ENCODE results near the gene SOAT2.

Gene SOAT2

DNA sequence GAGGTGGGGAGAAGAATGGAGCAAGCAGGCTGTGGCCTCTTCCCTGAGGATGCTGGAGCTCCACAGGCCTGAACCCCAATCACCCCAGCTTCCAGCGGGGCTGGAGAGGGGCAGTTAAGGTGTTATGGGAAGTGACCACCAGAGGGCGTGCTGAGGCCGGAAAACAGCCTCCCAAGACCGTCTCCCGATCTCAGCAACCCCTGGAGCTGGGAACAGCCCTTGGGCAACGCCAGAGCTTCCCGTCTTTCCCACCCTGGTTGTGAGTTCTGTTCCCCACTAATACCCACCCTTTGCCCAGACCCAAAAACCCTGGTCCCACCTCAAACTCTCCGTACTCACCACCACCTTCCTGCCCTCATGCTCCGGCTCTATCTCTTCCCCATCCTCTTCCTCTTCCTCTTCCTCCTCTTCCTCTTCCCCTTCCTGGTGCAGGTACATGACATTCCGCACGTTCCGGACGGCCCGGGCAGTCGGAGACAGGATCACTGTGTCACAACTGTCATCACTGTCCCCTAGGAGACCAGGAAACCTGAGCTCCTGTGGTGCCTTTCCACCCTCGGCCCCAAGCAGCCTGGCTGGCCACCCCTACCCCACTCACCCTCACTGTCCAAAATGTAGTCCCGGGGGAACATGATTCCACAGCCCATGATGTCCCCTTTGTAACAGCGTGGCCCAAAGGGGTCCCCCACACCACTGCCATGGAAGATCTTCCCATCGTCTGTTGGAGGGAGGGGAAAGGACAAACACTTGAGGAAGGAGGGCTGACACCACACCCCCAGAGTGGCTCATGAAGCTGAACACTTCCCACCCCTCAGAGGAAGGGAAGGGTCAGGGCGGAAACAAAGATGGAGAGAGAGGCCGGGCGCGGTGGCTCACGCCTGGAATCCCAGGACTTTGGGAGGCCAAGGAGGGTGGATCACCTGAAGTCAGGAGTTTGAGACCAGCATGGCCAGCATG lies 37.0 kb upstream of the SOAT2 start:
- DNase-seq: peak; percentile 46

DNA sequence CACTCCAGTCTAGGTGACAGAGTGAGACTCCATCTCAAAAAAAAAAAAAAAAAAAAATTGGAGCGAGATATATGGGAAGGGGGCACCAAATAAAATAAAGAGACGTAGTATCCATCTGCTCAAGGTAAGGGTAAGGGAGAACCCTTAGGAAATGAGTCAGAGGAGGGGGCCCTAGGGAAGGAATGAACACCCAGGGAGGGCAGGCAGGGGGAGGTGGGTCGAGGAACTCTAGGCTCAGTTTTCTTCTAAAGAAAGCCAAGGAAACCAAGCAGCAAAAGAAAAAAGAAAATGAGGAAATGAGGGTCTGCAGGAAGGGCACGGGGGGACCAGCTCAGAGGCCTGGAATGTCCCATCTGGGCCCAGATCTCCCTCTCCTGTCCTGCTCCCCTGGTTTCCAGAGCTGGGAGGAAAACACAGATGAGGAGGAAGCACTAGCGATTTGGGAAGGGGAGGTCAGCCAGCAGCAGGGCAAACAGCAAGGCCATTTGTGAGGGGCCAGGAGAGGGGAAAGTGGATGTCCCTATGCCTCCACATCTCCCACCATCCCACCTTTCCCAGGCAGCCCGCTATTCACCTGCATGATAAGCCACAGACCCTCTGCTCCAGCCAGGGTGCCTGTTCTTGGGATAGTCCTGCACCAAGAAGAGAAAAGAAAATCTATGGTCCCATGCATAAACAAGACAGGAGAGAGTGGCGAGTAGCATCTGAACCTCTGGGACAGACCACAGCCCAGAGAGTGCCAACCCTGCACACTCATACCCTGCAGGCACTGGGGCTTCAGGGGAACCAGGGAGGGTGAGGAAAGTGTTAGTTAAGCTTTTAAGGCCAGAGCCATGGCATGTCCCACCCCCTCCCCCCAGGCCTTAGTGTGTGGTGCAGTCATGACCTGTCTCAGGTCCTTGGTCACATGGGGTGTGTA lies 36.0 kb upstream of the SOAT2 start:
- no peak for DNase-seq

DNA sequence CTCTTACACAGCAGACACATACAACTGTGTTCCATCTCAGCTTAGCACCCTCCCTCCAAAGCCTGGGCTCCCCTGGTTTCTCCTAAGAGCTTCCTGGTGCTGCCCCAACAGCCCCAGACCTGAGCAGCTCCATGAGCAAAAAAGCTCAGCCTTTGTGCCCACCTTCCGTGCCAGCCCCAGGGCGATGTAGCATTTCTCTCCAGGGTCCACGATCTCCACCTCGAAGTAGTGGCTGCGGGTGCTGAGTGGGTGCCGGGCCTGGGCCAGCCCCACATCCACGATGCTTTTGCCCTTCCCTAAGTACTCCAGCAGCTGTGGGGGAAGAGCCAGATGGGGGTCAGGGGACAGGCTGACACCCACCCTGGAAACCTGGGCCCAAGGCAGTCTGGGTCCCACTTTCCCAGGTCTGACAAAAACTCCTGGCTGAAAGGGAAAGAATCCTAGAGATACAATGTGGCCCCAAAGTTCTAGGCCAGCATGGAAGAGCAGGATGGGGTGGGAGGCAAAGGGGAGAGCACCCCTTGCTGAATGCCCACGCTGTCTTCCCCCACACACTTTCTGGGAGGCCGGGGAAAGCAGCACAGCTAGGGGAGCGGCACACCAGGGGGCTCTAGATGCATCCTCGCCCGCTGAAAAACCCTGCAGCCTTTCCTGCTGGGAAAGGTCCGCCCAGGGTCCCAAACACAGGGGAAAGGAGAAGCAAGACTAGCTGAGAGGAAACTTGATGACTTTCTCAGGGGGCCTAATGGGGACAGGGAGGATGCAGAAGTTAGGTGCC lies 35.1 kb upstream of the SOAT2 start:
- no peak for DNase-seq

DNA sequence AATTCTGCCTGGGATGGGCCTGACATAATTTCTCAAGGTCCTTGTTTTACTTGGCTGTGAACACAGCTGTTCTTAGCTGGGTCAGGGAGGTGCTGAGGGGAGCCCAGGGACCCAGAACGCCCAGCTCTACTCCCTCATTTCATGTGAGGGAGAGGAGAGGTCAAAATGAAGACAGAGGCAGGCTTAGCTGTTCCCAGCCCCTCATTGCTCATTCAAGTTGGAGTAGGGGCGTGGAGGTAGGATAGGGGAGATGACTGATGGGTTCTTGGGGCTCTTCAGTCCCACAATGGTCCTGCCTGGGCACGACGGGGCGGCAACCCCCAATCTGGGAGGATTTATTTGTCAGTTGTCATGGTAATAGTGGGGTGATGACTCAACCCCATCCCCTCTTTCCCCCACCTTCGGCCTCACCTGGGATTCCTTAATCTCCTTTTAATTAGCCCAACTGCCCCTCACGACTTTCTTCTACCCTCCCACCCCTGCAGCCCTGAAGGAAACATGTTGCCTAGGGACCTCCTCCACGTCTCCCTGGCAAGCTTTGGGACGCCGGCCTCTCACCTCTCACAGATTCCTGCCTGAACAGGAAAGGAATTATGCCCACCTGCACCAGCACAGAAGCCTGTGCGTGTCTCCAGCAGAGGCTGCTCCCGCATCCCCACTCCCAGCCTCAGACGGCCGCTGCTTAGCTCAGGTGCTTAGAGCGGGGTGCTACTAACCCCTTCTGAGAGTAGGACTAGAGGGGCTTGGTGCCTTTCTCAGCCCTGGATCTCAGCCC lies 34.3 kb upstream of the SOAT2 start:
- DNase-seq: no peak

DNA sequence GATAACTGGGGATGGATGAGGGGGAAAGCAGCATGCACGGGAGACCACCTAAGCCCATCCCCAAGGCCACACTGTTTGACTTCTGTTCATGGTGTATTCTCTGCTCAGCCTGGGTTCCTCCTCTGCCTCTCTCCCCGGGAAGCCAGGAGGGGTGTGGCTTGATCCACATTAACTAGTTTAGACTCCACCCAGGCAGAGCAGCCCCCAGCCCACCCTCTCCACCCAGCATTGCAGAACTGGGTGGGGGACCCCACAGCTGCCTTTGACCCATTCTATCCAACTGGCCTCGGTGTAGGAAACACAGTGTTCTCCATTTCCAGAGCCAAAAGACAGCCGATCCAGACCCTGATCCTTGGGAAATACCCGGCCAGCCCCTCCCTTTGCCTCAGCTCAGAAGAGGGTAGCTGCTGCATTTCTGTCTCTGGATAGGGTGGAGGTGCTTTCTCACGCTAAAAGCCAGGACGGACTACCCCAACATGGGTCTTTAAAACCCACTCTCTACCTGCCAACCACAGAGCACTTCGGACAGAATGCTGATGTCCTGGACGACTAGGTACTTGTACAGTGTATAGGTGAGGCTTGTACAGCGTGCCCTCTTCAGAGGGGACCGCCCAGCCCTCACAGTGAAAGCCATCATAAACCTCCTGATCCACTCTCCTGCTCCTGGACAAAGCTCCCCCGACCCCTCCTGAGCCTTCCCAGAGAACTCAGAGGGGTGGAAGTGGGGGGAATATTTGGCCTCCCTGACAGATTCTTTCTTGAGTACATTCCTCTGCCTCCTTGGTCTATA lies 33.5 kb upstream of the SOAT2 start:
- no peak for DNase-seq

DNA sequence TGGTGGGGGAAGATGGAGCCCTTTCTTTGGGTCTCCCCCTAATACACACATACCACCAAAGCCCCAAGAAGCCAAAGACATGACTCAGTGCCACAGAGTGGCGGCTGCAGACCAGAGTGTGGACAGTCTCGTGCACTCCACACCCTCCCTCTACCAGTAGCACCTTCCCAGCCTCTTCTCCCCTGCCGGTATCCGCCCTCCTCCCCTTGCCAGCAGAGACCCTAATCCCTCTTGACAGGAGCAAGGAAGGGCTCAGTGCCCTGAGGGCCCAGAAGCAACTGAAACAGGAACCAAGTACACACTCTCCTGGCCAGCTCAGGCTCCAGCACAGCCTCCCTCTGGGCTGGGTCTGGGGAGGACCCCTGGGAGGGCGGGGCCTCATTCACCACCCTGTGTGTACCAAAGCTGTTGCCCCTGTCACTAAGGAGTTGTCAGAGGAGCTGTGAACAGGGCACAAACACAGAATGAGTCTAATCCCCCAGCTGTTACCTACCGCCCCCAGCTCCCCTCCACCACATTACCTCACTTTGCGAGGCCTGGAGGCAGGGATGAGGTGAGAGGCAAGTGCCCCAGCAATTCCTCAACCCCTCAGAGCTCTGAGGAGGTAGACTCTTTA lies 32.3 kb upstream of the SOAT2 start:
- no peak for DNase-seq

DNA sequence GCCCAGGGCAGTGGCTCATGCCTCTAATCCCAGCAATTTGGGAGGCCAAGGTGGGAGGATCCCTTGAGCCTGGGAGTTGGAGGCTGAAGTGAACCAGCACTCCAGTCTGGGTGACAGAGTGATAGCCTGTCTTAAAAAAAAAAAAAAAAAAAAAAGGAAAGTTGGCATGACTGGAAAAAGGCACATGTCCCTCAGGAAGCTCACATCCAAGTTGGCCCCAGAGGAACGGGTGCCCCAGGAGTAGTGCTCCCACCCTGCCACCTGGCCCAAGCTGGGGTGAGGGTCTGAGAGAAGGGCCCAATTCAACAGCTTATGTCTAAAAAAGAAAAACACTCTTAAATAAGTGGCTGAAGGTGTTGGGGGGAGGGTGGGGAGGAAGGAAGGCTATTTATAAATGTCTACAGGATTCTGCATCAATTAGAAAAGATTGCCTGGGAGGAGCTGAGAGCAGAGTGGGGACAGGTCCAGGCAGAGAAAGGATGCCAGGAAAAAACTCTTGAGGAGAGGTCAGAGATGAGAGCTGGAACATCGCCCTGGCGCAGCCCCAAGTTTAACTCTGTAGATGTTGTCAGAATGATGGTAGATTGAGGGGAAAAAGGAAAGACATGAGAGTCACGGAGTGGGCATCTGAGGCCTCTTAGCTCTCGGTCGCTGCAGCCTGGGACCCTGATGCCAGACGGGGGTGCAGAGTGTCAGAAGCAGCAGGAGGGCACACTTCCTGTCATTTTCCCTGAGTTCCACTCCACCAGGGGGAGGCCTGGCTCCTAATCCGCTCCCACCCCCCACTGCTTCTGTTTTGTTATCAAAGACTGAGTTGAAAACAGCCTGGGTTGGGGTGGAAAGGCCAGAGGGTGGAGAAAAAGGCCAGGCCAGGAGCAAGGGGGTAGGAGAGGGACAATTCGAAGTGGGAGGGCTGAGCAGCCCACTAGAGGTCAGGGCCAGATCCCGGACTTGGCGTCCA lies 31.4 kb upstream of the SOAT2 start:
- no peak for DNase-seq

DNA sequence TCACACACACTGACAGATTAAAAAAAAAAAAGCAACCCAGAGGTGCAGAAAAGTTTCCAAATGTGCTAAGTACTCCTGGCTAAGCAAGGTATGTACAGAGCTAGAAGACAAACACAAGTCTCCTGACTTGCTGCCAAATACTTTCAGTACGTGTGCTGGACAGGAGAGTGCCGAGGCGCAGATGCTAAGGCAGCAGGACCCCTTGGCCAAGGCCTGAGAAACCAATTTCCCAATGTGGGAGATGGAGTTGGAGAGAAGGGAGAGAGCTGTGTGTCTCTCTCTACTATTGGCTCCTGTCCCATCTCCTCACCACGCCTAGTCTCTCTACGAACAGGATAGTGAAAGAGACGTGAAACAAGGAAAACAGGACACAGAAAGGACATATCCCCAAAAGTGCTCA lies 29.4 kb upstream of the SOAT2 start:
- DNase-seq: no peak

DNA sequence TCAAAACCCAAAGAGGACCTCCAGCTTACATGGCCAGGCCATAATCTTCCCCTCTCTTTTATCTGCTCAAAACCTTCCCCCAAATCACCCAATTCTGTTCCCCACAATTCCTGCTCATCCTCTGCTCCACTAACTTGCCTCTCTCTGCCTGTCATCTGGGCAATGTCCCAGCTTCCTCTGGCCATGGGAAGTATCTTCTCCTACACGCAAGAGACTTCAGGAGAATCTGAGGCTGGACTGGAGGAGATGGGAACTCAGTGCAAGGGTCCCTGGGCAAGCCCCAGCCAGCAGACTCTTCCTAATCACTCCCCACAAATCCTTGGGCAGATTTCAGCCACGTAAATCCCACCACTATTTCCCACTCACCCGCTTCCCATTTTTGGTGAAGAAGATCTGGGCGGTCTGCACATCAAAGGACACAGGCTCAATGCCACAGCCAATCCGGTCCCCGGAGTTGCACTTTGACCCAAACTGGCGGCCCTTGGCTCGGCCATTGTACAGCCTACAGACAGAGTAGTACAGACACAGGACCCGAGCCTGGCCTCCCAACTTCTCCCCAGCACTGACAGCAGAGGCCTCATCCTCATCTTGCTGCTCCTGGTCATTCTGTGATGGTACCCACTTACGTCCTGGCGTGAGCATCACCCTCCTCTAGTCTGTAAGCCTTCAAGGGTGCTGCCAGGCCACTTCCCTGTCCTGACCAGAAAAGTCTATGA lies 28.8 kb upstream of the SOAT2 start:
- DNase-seq: no peak

DNA sequence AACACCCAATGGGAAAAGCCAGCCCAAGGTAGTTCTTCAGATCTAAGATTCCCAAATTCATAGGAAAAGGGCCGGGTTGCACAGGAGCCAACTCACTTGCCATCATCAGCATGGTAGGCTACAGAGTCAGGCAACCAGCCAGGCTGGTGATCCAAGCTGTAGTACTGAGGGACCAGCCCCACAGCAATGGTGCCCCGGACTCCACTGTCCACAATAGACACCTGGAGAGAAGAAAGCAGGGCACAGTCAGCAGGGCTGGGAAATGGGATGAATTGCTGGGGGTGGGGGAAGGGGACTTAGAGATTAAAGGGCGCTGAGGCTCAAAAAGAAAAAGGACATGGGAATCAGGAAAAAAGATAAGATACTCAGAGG lies 28.3 kb upstream of the SOAT2 start:
- DNase-seq: no peak

DNA sequence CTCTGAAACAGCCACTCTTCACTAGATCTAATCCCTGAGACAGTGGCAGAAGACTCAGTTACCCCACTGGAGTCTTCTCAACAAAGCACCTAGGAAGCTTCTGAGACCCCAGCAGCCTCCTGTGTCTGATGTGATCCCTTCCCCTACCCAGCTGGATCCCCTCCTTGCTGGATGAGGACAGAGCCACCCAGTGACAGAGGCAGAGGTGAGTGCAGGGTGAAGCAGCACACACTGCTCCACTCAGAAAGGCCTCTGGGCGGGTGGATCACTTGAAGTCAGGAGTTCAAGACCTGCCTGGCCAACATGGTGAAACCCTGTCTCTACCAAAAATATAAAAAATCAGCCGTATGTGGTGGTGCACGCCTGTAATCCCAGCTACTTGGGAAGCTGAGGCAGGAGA lies 26.8 kb upstream of the SOAT2 start:
- DNase-seq: no peak

DNA sequence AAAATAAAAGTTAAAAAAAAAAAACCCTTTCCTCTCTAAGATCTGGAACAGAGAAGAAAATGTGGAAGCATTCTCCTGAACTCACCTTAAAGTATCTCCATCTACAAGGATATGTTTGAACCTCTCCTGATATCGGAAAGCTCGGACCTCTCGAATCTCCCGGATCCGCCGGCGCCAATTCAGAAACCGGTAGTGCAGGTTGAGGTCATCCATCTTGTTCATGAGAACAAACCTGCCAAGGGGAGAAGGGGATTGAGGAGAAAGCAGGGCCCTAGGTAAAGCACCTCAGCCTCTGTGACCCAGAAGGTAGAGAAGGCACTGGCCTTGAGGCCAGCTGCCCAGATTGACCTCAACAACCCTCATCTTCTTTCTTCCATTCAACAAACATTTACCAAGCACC lies 26.3 kb upstream of the SOAT2 start:
- no peak for DNase-seq

DNA sequence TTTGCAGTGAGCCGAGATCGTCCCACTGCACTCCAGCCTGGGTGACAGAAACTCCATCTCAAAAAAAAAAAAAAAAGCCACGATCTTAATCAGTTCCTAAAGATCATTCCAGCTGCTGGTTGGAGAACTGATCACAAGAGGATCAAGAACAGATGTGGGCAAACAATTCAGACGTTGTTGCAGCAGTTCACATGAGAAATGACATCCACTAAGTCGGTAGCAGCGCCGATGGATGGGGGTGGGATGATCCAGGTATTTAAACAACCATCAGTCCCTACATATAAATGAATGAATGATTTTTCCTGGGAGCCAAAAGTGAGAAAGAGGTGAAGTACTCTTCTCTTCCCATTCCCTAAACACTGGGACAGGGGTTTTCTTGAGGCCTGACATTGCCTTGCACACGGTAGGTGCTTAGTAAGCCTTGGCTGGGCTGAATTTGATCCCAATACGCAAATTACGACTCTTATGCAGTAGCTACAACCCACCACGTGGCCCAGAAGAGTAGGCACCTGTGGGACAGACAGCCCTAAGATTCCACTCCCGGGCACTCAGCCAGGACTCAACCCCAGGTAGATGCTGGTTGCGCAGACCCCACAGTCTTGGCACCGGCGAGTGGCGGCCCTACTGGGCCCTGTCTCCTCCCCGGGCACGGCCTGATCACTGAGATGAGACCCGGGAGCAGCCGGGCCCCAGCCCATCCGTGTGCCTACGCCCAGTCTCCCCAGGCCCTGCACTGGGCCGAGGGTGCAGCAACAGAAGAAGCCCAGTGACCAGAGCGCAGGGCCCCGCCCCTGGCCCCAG lies 24.7 kb upstream of the SOAT2 start:
- no peak for DNase-seq

DNA sequence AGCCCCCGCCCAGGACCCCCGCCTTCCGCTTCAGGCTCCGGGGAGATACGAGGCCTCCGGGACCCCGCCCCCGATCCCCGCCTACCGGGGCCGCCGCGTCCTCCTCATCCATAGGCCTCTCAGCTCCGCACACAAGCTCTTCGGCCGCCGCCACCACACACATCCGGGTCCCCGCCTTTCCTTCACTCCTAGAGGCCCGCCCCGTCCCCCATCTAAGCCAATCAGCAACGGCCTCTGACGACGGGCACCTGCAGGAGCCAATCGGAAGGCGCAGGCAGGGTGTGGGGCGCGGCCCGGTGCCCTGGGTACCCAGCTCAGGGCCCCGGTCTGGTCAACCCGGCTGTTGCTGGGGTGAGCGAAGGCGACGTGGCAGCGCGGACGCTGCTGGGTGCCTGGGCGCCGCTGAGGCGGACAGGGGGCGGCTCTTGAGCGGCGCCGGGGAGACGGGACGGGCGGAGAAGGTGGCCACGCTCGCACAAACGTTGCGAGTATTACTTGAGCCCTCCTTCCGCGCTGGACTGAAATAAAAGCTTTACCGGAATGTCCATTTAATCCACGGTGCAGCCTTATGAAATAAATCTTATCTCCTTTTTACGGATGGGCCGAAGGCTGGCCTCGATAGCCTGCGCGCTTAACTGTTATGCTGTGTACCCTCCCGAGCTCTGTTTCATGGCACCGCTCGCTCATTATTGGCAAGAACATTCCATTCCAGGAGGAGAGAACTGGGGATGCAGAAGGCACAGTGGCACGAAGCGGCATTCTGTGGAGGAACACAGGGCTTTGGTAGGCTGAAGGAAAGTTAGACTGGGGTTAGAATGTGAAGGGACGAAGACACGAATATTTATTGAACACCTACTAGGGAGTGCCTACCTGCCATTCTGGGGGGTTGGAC lies 23.8 kb upstream of the SOAT2 start, which contains the start of gene SPRYD3:
Gene SPRYD3 (minus strand): TSS at position 165 of the 892 bp plus-strand sequence. CDS start 57 bp downstream, at position 108.
- DNase-seq: peak; percentile 96

DNA sequence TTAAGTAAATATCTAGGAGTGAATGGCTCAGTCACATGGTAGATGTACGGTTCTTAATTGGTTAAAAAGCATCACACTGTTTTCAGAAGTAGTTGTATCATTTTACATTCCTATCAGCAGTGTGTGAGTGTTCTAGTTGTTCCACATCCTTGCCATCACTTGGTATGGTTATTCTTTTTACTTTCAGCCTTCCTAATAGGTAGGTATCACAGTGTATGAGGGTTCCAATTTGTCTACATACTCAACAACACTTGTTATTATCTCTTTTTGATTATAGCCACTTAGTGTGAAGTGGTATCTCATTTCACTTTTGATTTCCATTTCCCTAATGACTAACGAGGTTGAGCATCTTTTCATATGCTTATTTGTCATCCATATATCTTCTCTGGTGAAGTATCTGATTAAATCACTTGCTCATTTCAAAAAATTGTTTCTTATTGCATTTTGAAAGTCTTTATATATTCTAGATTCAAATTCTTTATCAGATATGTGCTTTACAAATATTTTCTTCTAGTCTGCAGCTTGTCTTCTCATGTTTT lies 20.6 kb upstream of the SOAT2 start:
- no peak for DNase-seq

DNA sequence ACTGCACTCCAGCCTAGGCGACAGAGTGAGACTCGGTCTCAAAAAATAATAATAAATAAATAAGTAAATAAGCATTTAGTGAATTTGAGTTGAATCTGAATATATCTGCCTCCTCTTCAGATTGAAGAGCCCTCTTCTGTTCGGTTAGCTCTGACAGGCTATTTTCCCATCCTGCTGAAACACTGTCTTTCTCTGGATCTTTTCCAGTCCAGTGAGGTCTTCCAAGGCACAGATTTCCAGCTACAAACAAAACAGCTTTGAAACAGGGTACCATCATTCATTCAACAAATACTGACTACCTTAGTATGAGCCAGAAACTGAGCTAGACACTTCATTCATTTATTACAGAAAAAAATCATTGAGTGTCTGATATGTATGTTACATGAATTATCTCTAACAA lies 16.9 kb upstream of the SOAT2 start:
- no peak for DNase-seq

DNA sequence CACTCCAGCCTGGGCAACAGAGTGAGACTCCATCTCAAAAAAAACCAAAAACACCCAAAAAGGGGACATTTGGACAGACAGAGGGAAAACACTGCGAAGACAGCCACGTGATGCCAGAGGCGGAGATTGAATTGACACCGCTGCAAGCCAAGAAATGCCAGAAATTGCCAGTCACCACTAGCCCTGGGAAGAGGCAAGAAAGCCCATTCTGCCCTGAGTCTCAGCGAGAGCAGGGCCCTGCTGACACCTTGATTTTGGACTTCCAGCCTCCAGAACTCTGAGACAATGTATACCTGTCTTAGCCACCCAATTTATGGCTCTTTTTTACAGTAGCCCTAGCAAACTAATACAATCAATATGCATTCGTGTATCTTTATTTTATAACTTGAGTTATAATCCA lies 13.2 kb upstream of the SOAT2 start:
- no peak for DNase-seq
